Loucy (cell line): ENCODE data around the gene SMIM45.

Experiments
- EZH2phosphoT487 ChIP-seq: fragments of 200-600 bp; IDR thresholded peaks from 2 replicates; pipeline ENCODE4 v1.6.1; 2018; ENCODE audit warnings: antibody characterized with exemption, mild to moderate bottlenecking, moderate library complexity, borderline replicate concordance
- TF ChIP-seq, protein P1 (sequence below): fragments of 200-600 bp; sonication (generic); conservative IDR thresholded peaks from 2 replicates; pipeline ENCODE4 v1.5.1; 2014; ENCODE audit warnings: mild to moderate bottlenecking, antibody characterized with exemption, low read length

DNA sequence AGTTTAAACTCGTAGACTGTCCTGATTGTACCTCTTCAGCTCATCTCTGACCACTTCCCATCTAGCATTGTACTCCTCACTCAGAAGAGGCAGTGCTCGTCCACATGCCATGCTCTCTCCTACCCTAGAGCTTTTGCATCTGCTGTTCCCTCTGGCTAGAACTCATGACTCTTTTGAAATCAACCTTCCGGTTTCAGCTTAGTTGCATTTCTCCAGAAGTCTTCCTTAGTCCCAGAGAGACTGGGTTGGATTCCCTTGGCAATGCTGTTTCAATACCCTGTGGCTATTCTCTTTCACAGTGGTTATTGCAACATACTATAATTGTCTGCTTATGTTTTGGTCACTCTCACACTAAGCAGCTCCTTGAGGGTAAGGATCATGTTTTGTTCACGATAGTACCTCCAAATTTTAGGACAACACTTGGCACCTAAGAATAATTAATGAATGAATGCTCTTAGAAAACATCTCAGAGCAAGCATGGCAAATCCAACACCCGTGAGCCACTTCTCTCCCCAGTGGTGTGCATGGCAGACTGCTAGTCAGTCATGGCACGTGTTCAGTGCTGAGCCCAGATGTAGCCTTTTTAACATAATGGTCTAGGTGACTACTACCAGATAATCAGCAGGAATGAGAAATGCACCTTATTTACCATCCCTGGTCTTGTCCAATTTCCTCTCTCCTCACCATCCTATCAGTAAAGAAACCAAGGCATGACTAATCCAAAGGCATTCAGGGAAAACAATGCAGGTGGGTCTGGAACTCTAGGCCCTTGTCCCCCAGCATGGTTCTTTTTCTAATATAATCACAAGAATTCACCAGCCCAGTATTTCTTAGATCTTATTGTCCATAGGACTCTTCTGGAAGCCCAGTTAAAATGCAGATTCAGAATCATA lies 31.8 kb downstream of the SMIM45 start:
- TF ChIP-seq EZH2phosphoT487 = no peak
- TF ChIP-seq, protein P1, sequence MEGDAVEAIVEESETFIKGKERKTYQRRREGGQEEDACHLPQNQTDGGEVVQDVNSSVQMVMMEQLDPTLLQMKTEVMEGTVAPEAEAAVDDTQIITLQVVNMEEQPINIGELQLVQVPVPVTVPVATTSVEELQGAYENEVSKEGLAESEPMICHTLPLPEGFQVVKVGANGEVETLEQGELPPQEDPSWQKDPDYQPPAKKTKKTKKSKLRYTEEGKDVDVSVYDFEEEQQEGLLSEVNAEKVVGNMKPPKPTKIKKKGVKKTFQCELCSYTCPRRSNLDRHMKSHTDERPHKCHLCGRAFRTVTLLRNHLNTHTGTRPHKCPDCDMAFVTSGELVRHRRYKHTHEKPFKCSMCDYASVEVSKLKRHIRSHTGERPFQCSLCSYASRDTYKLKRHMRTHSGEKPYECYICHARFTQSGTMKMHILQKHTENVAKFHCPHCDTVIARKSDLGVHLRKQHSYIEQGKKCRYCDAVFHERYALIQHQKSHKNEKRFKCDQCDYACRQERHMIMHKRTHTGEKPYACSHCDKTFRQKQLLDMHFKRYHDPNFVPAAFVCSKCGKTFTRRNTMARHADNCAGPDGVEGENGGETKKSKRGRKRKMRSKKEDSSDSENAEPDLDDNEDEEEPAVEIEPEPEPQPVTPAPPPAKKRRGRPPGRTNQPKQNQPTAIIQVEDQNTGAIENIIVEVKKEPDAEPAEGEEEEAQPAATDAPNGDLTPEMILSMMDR = no peak
